Subcutaneous adipose tissue (tissue), 4 donors: ENCODE results near the gene TRIO. TPM values are rescaled to one million over a fixed set of nuclear protein-coding genes. Genes with fewer than 3 reads are reported as not detected.

Source experiments
- CTCF ChIP-seq: fragments of 450-650 bp; IDR thresholded peaks from one replicate; pipeline ENCODE4 v1.5.1; 2016; ENCODE audit warnings: low read depth, mild to moderate bottlenecking, control low read depth, antibody characterized with exemption, moderate library complexity
- total RNA-seq, 4 donors: library from RNA; depleted of rRNA; stranded (reverse); fragments of >200 nt; gene quantifications; one replicate each; pipeline ENCODE4 v1.1.0, GENCODE V29; 2016

TRIO gene
- total RNA-seq, 4 donors from 2014 or later, result 193 to 238 (median 212) TPM

- no peak for TF ChIP-seq CTCF
These were observed 301.9 kb downstream of the TRIO start for GRCh38 chr5:14445013-14445412.

GRCh38 chr5:14445576-14446290, 302.6 kb downstream of the TRIO start:
- TF ChIP-seq CTCF, result no peak

GRCh38 chr5:14447958-14448911, 305.1 kb downstream of the TRIO start:
- no peak for TF ChIP-seq CTCF

- no peak for TF ChIP-seq CTCF
These were observed 306.0 kb downstream of the TRIO start for GRCh38 chr5:14449052-14449661.

- no peak for TF ChIP-seq CTCF
These were observed 306.9 kb downstream of the TRIO start for GRCh38 chr5:14450018-14450524.

- no peak for TF ChIP-seq CTCF
These were observed 307.6 kb downstream of the TRIO start for GRCh38 chr5:14450742-14451141.
